Measurements from ENCODE around the gene ZBTB46.
"Not testable (repeated sequence)": the region's sequence is repeated elsewhere in the genome, so short reads cannot be mapped to it uniquely, and the experiment has no call there.

The ZBTB46 gene

DNA sequence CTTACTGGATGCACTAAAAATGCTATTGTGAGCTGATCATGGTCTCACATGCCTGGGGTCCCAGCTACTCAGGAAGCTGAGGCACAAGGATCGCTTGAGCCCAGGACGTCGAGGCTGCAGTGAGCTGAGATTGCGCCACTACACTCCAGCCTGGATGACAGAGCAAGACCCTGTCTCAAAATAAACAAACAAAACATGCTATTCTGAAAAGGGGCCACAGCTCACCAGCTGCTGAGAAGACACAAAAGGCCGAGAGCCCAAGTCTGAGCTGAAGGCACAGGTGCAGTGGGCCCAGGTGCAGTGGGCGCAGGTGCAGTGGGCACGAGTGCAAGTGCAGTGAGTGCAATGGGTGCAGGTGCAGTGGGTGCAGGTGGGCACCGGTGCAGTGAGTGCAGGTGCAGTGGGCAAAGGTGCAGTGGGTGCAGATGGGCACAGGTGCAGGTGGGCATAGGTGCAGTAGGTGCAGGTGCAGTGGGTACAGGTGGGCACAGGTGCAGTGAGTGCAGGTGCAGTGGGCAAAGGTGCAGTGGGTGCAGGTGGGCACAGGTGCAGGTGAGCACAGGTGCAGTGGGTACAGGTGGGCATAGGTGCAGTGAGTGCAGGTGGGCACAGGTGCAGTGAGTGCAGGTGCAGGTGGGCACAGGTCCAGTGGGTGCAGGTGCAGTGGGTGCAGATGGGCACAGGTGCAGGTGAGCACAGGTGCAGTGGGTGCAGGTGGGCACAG is 16.0 kb downstream of the ZBTB46 start:
- DNase-seq, result no peak

DNA sequence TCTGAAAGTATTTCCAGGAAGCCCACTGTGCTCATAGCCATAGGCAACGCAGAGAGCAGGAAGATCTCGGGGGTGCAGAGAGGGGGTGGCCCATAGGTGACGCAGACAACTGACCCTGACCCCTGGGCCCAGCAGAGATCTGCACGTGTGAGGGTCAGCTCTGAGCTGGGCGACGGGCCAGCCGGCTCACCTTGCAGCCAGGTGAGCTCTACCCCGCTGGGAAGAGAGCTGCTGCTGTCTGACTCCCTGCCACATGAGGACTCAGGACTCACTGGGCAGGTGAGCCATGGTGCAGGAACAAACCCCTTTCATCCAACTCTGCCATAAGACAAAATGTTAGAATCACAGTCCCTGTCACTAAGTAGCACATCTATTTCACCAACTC is 19.6 kb downstream of the ZBTB46 start:
- DNase-seq, result no peak

DNA sequence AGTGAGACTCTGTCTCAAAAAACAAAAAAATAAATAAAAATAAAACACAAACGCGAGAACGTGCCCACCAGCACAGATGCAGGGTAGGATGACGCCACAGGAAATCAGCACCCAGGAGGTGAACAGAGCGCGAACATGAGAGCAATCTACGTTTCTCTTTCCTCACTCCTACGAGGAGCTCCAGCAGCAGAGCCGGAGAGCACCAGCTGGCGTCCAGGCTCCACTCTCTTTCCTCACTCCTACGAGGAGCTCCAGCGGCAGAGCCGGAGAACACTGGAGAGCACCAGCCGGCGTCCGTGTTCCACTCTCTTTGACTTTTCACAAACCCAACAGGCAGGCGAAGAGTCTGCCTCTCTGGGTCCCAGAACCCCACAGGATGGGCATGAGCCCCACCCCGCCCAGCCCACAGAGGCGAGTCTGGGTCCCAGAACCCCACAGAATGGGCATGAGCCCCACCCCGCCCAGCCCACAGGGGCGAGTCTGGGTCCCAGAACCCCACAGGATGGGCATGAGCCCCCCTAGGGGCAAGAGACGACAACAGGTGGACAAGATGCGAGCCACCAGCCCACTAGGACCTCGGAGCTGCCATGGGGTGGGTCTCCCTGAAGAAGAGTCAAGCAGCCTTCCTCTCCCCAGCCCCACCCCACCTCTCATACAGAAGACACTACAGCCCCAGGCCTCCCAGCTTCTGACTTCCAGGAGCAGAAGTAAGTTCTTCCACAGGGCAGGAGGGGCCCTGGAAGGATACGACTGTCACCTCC is 20.2 kb downstream of the ZBTB46 start:
- no peak for DNase-seq

DNA sequence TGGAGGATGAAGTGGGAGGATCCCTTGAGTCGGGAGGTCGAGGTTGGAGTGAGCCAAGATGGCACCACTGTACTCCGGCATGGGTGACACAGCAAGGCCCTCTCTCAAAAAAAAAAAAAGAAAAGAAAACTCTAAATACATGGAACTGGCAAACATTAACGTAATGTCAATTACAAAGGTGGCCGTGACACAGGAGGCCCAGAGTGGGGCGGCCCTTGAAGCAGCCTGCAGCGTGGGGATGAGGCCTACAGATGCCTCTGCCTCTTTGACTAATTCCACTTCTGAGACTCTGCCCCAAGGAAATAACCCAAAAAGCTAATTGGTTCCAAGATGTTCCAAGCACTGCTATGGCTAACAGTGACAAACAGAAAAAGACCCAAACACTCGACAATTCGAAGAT is 21.2 kb downstream of the ZBTB46 start:
- DNase-seq, result no peak

DNA sequence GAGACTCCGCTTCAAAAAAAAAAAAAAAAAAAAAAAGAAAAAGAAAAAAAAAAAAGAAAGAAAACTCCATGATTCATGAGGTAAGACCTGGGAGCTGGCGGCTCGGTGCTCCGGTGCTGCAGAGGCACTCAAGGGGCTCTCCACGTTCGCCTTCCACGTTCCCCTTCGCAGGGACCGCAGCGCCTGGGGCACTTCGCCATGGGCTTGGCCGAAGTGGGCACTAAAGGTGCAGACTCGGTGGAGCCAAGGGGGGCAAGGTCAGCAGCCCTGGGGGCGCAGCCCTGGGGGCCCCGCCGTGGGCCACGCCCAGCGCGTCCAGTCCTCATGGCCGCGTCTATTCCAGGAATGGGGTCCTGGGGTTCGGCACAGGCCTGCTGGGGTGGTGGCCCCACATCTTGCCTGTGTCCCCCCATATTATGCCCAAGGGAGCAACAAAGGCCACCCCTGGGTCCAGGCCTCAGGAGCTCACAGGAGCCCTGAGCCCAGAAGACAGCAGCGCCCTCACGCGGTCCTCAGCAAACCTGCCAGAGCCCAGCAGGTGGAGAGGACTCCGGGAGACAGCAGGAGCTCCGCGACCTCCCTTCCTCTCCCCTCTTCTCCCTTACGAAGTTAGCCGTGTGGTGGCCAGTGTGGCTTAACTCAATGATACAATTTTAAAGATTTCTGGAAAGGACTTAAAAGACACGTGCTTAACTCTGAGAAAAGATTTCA is 21.9 kb downstream of the ZBTB46 start:
- DNase-seq, result no peak

DNA sequence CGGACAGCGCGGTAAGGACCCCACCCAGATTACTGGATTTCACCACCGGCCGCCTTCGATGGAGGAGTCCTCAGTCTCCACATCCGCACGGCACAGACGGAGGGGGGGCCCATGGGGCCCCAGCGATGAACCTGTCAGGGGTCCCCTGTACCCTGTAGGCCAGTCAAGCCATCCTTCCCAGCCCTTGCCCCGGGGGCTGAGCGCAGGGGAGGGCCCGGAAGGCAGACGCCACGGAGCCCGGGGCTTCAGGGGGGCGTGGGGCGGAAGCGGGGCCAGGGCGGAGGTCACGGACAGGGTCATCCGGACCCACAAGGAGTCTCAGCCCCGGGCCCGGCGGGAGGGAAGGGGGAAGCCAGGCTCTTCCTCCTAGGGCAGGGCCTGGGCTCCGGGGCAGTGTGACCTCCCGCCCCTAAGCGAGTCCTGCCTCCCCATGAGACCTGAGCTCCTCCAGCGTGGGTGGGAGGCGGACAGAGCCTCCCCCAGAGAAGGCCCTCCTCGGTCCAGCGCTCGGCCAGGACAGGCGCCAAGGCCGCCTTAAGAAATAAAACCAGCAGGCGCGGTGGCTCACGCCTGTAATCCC is 22.8 kb downstream of the ZBTB46 start:
- no peak for DNase-seq

DNA sequence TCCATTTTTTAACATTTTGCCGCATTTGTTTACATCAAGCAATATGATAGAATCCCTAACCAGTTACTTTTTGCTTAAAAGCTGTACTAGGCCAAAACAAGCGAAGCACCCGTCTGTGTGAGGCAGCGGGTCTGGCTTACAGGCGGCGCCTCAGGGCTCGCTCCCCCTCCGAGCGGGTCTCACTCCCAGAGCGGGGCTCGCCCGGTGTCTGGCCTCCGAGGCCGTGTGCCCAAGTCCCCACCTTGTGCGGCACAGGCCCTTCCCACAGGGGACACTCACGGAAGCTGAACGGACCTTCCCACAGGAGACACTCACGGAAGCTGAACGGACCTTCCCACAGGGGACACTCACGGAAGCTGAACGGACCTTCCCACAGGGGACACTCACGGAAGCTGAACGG is 23.4 kb downstream of the ZBTB46 start:
- DNase-seq, result no peak

DNA sequence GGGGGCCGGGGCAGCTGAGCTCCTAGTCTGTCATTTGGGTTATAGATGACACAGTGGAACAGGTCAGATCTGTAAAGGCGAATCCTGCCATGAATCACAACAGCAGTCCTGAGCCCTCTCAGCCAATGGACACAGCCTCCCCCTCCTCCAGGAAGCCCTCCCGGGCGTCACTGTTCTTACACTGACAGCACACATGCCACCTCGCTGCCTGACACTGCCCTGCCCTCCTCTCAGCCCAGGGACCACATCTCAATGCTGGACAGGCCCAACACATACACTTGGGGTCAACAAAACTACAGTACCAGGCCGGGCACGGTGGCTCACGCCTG is 26.8 kb downstream of the ZBTB46 start:
- no peak for DNase-seq

DNA sequence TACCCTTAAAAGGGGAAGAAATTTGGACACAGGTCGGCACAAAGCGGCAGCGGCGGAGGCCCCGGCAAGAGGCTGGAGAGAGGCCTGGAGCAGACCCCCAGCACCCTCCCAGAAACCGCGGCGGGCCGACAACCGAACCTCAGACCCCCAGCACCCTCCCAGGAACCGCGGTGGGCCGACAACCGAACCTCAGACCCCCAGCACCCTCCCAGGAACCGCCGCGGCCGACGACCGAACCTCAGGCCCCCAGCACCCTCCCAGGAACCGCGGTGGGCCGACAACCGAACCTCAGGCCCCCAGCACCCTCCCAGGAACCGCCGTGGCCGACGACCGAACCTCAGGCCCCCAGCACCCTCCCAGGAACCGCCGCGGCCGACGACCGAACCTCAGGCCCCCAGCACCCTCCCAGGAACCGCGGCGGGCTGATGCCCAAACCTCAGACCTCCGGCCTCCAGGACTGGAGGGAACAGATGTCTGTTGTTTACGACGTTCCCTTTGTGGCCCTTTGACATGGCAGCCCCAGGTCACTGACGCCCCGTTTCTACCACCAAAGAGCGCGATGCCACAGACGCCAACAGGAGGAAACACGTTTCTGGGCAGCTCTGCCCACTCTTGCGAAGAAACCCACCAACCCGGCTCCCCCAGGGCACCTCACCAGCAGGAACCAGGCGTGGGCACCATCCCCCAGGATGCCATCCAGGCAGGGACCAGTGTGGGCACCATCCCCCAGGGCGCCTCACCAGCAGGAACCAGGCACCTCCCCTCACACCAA is 28.4 kb downstream of the ZBTB46 start:
- DNase-seq, result no peak

DNA sequence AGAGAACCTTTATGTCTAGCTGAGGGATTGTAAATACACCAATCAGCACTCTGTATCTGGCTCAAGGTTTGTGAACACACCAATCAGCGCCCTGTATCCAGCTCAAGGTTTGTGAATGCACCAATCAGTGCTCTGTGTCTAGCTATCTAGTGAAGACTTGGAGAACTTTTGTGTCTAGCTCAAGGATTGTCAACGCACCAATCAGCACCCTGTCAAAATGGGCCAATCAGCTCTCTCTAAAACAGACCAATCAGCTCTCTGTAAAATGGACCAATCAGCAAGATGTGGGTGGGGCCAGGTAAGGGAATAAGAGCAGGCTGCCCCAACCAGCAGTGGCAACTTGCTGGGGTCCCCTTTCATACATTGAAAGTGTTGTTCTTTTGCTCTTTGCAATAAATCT is 29.9 kb downstream of the ZBTB46 start:
- not testable (repeated sequence) for DNase-seq

DNA sequence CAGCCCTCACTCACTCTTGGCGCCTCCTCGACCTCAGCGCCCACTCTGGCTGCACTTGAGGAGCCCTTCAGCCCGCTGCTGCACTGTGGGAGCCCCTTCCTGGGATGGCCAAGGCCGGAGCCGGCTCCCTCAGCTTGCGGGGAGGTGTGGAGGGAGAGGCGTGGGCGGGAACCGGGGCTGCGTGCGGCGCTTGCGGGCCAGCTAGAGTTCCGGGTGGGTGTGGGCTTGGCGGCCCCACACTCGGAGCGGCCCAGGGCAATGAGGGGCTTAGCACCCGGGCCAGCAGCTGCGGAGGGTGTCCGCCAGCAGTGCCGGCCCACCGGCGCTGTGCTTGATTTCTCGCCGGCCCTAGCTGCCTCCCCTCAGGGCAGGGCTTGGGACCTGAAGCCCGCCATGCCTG is 30.7 kb downstream of the ZBTB46 start:
- not testable (repeated sequence) for DNase-seq

DNA sequence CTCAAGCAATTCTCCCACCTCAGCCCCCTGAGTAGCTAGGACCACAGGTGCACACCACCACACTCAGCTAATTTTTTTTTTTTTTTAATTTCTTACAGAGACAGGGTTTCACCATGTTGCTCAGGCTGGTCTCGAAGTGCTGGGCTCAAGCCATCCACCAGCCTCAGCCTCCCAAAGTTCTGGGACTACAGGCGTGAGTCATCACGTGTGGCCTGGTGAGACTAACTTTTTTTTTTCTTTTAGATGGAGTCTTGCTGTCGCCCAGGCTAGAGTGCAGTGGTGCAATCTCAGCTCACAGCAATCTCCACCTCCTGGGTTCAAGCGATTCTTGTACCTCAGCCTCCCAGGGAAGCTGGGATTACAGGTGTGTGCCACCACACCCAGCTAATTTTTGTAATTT is 31.9 kb downstream of the ZBTB46 start:
- DNase-seq, result not testable (repeated sequence)

DNA sequence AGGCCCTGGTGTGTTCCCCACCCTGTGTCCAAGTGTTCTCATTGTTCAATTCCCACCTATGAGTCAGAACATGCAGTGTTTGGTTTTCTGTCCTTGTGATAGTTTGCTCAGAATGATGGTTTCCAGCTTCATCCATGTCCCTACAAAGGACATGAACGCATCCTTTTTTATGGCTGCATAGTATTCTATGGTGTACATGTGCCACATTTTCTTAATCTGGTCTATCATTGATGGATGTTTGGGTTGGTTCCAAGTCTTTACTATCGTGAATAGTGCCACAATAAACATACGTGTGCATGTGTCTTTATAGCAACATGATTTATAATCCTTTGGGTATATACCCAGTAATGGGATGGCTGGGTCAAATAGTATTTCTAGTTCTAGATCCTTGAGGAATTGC is 33.9 kb downstream of the ZBTB46 start:
- DNase-seq, result not testable (repeated sequence)

DNA sequence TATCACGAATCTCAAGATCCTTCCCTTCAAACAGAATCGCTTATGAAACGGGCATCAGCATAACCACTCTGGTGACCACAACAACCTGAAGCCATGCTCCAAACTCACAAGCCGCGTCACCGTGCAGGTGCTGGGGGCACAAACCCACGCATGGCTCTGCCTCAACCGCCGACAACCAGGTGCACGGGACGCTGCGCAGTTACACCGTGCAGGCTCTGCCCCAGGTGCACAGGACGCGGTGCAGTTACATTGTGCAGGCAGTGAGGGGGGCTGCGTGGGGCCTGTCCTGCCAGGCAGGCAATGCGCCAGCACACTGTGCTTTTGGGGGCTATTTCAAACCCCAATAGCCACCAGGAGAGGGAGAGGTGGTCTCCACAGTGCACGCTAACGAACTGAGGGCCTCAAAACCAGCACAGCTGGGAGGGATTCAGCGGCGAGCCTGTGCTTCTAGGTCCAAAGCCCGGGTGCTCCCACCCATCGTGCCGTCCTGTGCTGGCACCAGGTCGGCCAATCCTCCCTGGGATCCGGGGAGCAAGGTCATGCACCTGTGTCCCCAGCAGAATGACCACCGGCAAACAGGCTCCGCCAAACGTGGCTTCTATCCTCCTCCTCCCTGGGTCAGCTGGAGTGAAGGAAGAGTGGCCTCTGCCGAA is 35.8 kb downstream of the ZBTB46 start:
- no peak for DNase-seq

DNA sequence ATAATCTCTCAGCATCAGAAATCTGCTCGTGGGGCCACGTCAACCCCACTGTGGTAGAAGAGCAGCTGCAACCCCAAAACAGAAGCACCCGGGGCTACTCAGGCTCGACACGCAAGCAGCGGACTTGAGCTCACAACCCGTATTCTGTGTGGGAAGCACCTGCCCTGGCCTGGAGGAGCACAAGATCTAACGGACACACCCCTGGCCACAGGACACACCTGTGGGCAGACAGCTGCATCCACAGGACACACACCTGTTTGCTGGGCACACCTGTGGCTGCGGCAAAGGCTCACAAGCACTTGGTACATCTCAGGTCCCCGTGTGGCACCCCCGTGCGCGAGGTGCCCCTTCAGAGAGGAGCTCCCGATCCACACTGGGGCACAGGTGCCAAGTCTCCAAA is 36.5 kb downstream of the ZBTB46 start:
- no peak for DNase-seq

DNA sequence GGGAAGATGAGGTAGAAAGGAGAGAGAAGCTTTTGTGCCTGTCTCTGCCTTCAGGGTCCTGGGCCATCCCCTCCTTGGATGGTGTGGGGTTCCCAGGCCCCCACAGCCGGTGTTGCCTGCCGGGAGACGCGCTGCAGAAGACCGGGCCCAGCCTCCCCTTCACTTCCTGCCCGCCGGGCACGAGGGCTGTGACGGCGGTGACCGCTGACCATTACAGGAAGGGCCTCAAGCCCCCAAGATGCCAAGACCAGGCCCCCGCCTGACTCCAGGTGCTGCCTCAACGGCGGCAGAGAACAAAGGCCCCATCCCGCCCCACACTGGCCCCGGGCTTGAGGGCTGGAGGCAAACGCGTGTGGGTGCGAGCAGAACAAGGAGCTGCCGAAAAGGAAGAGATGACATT is 38.2 kb downstream of the ZBTB46 start:
- no peak for DNase-seq

DNA sequence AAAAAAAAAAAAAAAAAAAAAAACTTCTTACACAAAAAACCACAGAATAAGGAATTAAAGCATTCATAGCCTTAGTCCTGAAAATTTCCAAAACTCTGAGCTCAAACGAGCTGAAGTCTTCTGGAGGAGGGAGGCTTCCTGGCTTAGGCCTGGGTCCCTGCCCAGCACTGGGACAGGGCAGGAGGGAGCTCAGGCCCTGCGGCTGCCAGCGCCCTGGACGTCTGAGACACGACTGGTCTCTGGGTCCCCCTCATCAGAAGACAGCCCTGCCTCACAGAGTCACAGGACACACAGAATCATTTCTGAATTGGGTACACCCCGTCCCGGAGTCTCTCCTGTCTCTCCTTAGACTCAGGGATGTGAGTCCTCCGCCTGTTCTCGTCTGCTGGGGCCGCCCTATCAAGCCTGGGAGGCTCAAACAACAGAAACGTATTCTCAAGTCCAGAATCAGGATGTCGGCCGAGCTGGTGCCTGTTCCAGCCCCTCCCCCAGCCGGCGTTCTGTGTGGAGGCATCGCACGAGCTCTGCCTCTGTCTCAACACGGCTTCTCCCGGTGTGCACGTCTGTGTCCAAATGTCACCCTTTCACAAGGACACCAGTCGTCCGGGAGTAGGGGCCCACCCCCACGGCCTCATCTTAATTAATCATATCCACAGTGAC is 39.4 kb downstream of the ZBTB46 start:
- DNase-seq, result no peak

DNA sequence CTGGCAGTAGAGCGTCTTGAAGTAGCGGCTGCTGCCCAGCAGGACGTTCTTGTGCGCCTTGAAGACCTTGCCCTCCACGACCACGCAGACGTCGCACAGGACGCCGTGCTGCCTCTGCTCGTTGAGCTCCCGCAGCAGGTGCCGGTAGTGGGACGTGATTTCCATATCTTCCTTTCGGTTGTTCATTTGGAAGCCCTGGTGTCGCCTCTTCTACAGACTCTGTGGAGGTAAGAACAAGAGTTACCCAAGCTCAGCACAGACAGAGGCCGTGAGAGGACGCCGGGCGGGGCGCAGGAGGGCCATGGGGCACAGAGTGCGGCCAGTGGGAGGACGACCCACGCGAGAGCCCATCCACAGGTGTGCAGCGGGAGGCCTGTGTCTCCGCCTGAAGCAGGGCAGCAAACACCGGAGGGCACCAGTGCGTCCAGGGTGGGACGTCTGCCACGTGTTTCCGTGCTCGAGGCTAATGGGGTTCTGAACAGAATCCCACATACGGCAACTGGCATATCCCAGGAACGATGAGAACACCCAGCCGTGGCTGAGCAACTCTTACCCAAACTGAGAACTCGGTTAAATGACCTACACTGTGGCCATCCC is 40.4 kb downstream of the ZBTB46 start:
- DNase-seq, result no peak

DNA sequence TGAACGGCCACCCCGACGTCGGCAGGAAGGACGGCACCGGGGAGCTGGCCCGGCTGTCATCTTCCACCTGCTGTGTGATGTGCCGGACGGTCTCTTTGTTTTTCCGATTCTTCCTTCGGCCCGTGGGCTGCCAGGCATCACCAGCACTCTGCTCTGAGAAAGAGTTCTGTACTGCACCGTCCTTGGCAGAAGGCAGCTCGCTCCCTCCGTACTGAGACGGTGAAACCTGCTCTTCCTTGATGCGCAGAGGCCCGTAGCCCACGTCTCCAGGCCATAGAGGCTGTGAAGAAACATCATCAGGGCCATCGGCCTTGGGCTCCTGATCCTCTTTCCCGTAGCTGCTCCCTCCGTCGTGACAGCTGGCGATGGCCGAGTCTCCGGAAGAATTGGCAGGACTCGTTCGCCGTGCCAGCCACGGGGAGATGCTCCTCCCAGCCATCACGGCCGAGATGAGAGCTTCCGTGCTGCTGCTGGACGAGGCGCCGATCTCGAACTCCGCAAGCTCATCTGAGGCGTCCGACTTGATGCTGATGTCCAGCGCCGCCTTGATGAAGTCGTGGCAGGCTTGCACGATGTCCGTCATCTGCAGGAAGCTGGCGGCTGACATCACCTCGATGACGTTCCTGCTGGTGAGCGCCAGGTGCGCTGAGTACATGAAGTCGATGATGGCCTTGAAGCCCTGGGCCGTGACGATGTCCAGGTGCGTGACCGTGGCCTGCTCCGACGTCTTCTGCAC is 41.1 kb downstream of the ZBTB46 start:
- no peak for DNase-seq

DNA sequence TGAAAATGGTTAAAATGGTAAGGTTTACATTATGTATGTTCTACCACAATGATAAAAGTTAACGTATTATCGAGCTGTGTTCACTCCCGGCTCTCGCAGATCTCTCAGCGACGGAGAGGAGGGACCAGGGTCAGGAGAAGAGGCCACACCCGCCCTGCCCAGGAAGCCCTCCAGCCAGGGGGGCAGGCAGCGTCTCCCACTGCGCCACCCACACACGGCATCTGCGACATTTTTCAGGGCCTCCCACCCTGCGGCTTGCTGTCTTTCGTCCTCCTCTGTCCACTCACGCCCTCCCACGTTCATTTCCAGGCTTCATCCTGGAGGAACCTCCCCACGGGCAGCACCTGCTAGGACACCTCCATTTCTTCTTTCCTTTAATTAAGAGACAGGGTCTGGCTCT is 43.3 kb downstream of the ZBTB46 start:
- DNase-seq, result no peak

DNA sequence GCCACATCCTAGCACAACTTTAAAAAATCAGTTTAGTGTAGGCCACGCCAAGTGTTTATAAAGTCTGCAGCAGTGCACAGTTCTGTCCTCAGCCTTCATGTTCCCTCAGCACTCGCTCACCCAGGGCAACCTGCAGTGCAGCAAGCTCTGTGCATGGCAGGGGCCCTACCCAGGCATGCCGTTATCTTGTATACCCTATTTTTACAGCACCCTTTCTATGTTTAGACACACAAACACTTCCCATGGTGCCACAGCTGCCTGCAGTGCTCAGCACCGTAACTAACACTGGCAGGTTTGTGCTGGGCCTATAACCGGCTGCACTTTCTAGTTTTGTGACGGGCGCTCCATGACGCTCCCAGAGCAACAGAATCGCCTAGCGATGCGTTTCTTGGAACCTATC is 43.8 kb downstream of the ZBTB46 start:
- no peak for DNase-seq
